OCI-LY1 (cell line): ENCODE data around the gene TTC16.

ENCODE experiments used
- CTCF ChIP-seq: fragments of 200-600 bp; sonication (generic), shearing (Covaris generic); IDR thresholded peaks from 2 replicates; pipeline ENCODE4 v1.5.1; 2017; ENCODE audit warnings: mild to moderate bottlenecking, antibody characterized with exemption, low read length, moderate library complexity, mixed read lengths
- EZH2 ChIP-seq: fragments of 200-600 bp; sonication (generic), shearing (Covaris generic); IDR thresholded peaks from 2 replicates; pipeline ENCODE4 v1.8.0; 2017; ENCODE audit warnings: borderline replicate concordance, mixed run types, mild to moderate bottlenecking, antibody characterized with exemption, low read length, moderate library complexity, mixed read lengths

DNA sequence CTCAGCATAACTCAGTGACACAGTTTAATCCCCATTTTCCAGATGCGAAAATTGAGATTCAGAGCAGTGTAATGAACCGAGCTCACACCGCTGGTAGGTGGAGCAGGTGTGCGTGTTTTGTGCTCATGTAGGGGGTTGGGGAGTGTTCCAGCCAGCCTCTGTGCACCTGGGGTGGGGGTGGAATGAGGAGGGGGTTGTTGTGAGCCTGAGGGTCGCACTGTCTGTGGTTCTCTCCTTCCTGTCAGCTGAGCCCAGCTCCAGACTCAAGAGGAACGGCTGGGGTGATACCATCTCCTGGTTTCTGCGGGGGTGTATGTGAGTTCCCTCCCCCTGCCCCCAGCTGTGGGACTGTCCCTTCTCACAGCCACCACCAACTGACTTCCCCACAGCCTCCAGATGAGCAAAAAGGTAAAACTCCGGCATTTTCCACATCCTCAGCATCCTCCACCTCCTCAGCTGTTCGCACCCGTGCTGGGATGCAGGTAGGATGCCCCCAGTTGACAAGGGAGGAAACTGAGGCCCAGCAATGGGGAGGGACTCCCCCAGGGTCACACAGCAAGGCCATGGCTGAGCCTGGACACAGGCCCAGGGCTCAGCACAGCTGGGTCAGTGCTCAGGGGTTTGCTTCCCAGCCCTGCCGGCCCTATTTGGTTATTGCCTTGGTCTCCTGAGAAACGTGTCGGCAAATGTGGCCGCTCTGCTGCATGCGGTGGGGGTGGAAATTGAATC, 60.5 kb downstream of the TTC16 start:
- TF ChIP-seq CTCF (peak; percentile 17; the same call in 1 of the 2 replicates), EZH2 (no peak)
